ENCODE results near the gene SPATA6L.

DNA sequence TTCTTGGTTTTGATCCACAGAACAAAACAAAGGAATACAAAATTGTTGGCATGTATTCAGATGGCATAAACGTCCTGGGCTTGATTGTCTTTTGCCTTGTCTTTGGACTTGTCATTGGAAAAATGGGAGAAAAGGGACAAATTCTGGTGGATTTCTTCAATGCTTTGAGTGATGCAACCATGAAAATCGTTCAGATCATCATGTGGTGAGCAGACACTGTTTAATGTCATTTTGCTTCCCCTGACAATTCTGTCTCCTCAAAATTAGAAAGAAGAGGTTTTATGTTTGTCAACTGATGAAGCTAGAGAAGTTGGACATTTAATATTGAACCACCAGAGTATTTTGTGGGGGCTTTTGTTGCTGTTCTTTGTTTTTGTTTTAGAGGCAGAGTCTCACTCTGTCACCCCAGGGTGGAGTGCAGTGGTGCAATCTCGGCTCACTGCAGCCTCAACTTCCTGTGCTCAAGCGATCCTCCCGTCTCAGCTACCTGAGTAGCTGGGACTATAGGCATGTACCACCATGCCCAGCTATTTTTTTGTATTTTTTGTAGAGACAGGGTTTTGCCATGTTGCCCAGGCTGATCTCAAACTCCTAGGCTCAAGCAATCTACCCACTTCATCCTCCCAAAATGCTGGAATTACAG, 94.0 kb downstream of the SPATA6L start:
- TF ChIP-seq, protein P1, sequence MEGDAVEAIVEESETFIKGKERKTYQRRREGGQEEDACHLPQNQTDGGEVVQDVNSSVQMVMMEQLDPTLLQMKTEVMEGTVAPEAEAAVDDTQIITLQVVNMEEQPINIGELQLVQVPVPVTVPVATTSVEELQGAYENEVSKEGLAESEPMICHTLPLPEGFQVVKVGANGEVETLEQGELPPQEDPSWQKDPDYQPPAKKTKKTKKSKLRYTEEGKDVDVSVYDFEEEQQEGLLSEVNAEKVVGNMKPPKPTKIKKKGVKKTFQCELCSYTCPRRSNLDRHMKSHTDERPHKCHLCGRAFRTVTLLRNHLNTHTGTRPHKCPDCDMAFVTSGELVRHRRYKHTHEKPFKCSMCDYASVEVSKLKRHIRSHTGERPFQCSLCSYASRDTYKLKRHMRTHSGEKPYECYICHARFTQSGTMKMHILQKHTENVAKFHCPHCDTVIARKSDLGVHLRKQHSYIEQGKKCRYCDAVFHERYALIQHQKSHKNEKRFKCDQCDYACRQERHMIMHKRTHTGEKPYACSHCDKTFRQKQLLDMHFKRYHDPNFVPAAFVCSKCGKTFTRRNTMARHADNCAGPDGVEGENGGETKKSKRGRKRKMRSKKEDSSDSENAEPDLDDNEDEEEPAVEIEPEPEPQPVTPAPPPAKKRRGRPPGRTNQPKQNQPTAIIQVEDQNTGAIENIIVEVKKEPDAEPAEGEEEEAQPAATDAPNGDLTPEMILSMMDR (conservative IDR thresholded peaks at IDR 0.05; ENCODE audit: low read depth, low read length): no peak
- TF ChIP-seq RAD21 (IDR thresholded peaks at IDR 0.05; ENCODE audit: low read length) (no peak), SMC3 (IDR thresholded peaks at IDR 0.05; ENCODE audit: low read depth, low read length) (no peak), FOS (IDR thresholded peaks at IDR 0.05; ENCODE audit: low read depth, low read length) (no peak), POLR2A (IDR thresholded peaks at IDR 0.05; ENCODE audit: low read depth, low read length) (no peak), MXI1 (IDR thresholded peaks at IDR 0.05; ENCODE audit: borderline replicate concordance, low read depth, low read length) (no peak), CEBPB (IDR thresholded peaks at IDR 0.05; ENCODE audit: low read depth, low read length) (no peak), CHD1 (IDR thresholded peaks at IDR 0.05; ENCODE audit: low read depth, low read length) (no peak), RCOR1 (IDR thresholded peaks at IDR 0.05; ENCODE audit: insufficient replicate concordance, low read length) (no peak)
- TF ChIP-seq, protein P2, sequence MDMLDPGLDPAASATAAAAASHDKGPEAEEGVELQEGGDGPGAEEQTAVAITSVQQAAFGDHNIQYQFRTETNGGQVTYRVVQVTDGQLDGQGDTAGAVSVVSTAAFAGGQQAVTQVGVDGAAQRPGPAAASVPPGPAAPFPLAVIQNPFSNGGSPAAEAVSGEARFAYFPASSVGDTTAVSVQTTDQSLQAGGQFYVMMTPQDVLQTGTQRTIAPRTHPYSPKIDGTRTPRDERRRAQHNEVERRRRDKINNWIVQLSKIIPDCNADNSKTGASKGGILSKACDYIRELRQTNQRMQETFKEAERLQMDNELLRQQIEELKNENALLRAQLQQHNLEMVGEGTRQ (IDR thresholded peaks at IDR 0.05; ENCODE audit: low read depth, low read length): no peak
